ENCODE measurements around the gene CCSAP.

CCSAP gene

GRCh38 chr1:229349463-229350385, 6.9 kb upstream of the CCSAP start:
- peaks cover 0 to 7% (median 0%) of the 10 kb centered on the region in 3 experiments for H3K27me3 ChIP-seq (ENCODE audit: control insufficient read depth in 3 of 3, insufficient read depth in 3 of 3, low read depth in 1 of 3, low read length in 3 of 3)
- no peak overlapping the region for H3K18ac ChIP-seq (ENCODE audit: low read length)
- H2BK15ac ChIP-seq (ENCODE audit: low read length), result no peak overlapping the region
- no CpG with 5 or more reads among the region's 8 CpGs for WGBS, 2 donors (ENCODE audit: extremely low coverage in 2 of 2, insufficient read length in 2 of 2, insufficient replicate concordance in 1 of 2)
- H3K14ac ChIP-seq (ENCODE audit: low read length), result no peak overlapping the region
- no peak overlapping the region for H3K4me2 ChIP-seq (ENCODE audit: insufficient read depth, low read length, poor library complexity, severe bottlenecking)
- H3K4ac ChIP-seq (ENCODE audit: low read length), result no peak overlapping the region
- H3K23ac ChIP-seq (ENCODE audit: low read depth, low read length, poor library complexity), result no peak overlapping the region
- no peak overlapping the region for H2BK120ac ChIP-seq (ENCODE audit: low read depth, low read length)
- H3K36me3 ChIP-seq (replicated peaks in 1 of 2; ENCODE audit: control insufficient read depth in 2 of 2, insufficient read depth in 2 of 2, low read length in 2 of 2), result no peaks in the 10 kb centered on the region
- H4K91ac ChIP-seq (ENCODE audit: low read depth, low read length, poor library complexity), result no peak overlapping the region
- no peaks in the 10 kb centered on the region for H3K79me1 ChIP-seq (ENCODE audit: low read depth, low read length)
- H3K4me3 ChIP-seq (ENCODE audit: low read length in 2 of 2), result no peak overlapping the region
- no peak overlapping the region for H3K9ac ChIP-seq (ENCODE audit: low read depth, low read length, poor library complexity)
- no peak for DNase-seq (ENCODE audit: low spot score)
- H2BK5ac ChIP-seq (ENCODE audit: low read length), result no peak overlapping the region
- H2AK5ac ChIP-seq (ENCODE audit: low read depth, low read length), result no peak overlapping the region
- no peak overlapping the region for H2BK12ac ChIP-seq (ENCODE audit: low read length)
- H3K27ac ChIP-seq (replicated peaks; ENCODE audit: low read length), result no peak overlapping the region
- H4K8ac ChIP-seq (ENCODE audit: low read depth, low read length), result no peak overlapping the region
- H2AFZ ChIP-seq (ENCODE audit: low read length), result no peak overlapping the region
- no peaks in the 10 kb centered on the region for H3K4me1 ChIP-seq (ENCODE audit: control insufficient read depth in 2 of 2, insufficient read depth in 1 of 2, low read depth in 1 of 2, low read length in 2 of 2)
- peaks cover 0 to 11% of the 10 kb centered on the region in 2 donors for H3K9me3 ChIP-seq (replicated peaks in 1 of 2; ENCODE audit: control insufficient read depth in 2 of 2, insufficient read depth in 1 of 2, low read depth in 1 of 2, low read length in 2 of 2)

- Histone ChIP-seq H3K4me3 (ENCODE audit: low read length in 2 of 2) (no peak overlapping the region), H3K18ac (ENCODE audit: low read length) (no peak overlapping the region), H4K91ac (ENCODE audit: low read depth, low read length, poor library complexity) (no peak overlapping the region), H3K79me1 (ENCODE audit: low read depth, low read length) (no peaks in the 10 kb centered on the region), H3K4ac (ENCODE audit: low read length) (no peak overlapping the region), H3K9ac (ENCODE audit: low read depth, low read length, poor library complexity) (no peak overlapping the region), H2AK5ac (ENCODE audit: low read depth, low read length) (no peak overlapping the region), H3K14ac (ENCODE audit: low read length) (no peak overlapping the region), H2BK12ac (ENCODE audit: low read length) (no peak overlapping the region), H3K27me3 (ENCODE audit: control insufficient read depth in 3 of 3, insufficient read depth in 3 of 3, low read depth in 1 of 3, low read length in 3 of 3) (peaks cover 0 to 8% (median 0%) of the 10 kb centered on the region in 3 experiments), H3K9me3 (replicated peaks in 1 of 2; ENCODE audit: control insufficient read depth in 2 of 2, insufficient read depth in 1 of 2, low read depth in 1 of 2, low read length in 2 of 2) (peaks cover 0 to 6% of the 10 kb centered on the region in 2 donors), H3K36me3 (replicated peaks in 1 of 2; ENCODE audit: control insufficient read depth in 2 of 2, insufficient read depth in 2 of 2, low read length in 2 of 2) (no peaks in the 10 kb centered on the region), H2BK120ac (ENCODE audit: low read depth, low read length) (no peak overlapping the region), H4K8ac (ENCODE audit: low read depth, low read length) (no peak overlapping the region), H3K4me1 (ENCODE audit: control insufficient read depth in 2 of 2, insufficient read depth in 1 of 2, low read depth in 1 of 2, low read length in 2 of 2) (peaks cover 0 to 2% of the 10 kb centered on the region in 2 donors), H2BK15ac (ENCODE audit: low read length) (no peak overlapping the region), H3K23ac (ENCODE audit: low read depth, low read length, poor library complexity) (no peak overlapping the region), H2BK5ac (ENCODE audit: low read length) (no peak overlapping the region), H3K27ac (replicated peaks; ENCODE audit: low read length) (no peak overlapping the region), H3K4me2 (ENCODE audit: insufficient read depth, low read length, poor library complexity, severe bottlenecking) (no peak overlapping the region), H2AFZ (ENCODE audit: low read length) (no peak overlapping the region)
- no peak for DNase-seq (ENCODE audit: low spot score)
- no CpG with 5 or more reads among the region's 3 CpGs for whole genome bisulfite sequencing, 2 donors (ENCODE audit: extremely low coverage in 2 of 2, insufficient read length in 2 of 2, insufficient replicate concordance in 1 of 2)
Measured at GRCh38 chr1:229347528-229347927, 4.7 kb upstream of the CCSAP start.

DNA sequence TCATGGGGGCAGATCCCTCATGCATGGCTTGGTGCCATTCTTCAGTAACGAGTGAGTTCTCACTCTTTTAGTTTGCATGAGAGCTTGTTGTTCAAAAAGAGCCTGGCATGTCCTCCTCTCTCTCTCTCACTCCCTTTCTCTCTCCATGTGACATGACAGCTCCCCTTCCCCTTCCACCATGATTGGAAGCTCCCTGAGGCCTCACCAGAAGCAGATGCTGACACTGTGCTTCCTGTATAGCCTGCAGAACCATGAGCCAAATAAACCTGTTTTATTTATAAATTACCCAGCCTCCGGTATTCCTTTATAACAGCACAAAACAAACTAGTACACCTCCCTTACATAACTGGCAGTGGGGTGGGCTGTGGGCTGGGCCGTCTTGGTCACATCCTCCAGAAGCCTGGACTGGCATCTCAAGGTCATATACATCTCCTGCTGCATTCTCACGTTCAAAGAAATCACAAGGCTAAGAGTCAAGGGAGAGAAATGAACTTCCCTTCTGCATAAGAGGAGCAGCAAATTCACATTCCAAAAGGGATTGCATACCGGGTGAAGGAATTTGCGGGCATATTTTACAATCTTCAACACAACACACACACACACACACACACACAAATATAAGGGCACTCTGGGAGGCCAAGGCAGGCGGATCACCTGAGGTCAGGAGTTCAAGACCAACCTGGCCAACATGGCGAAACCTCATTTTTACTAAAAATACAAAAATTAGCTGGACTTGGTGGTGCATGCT, 2.3 kb upstream of the CCSAP start:
- Histone ChIP-seq H3K4ac (ENCODE audit: low read length) (no peak overlapping the region), H3K18ac (ENCODE audit: low read length) (no peak overlapping the region), H2BK12ac (ENCODE audit: low read length) (no peak overlapping the region), H2BK120ac (ENCODE audit: low read depth, low read length) (no peak overlapping the region), H3K79me1 (ENCODE audit: low read depth, low read length) (peaks cover 2% of the 10 kb centered on the region), H3K36me3 (replicated peaks in 1 of 2; ENCODE audit: control insufficient read depth in 2 of 2, insufficient read depth in 2 of 2, low read length in 2 of 2) (no peaks in the 10 kb centered on the region), H3K14ac (ENCODE audit: low read length) (no peak overlapping the region), H3K4me3 (ENCODE audit: low read length in 2 of 2) (no peak overlapping the region), H3K9ac (ENCODE audit: low read depth, low read length, poor library complexity) (no peak overlapping the region), H3K4me2 (ENCODE audit: insufficient read depth, low read length, poor library complexity, severe bottlenecking) (no peak overlapping the region), H2BK5ac (ENCODE audit: low read length) (no peak overlapping the region), H3K23ac (ENCODE audit: low read depth, low read length, poor library complexity) (no peak overlapping the region), H3K9me3 (replicated peaks in 1 of 2; ENCODE audit: control insufficient read depth in 2 of 2, insufficient read depth in 1 of 2, low read depth in 1 of 2, low read length in 2 of 2) (peaks cover 0 to 6% of the 10 kb centered on the region in 2 donors), H3K27me3 (ENCODE audit: control insufficient read depth in 3 of 3, insufficient read depth in 3 of 3, low read depth in 1 of 3, low read length in 3 of 3) (peaks cover 0 to 5% (median 0%) of the 10 kb centered on the region in 3 experiments), H3K4me1 (ENCODE audit: control insufficient read depth in 2 of 2, insufficient read depth in 1 of 2, low read depth in 1 of 2, low read length in 2 of 2) (peaks cover 1 to 4% of the 10 kb centered on the region in 2 donors), H4K8ac (ENCODE audit: low read depth, low read length) (no peak overlapping the region), H2AFZ (ENCODE audit: low read length) (no peak overlapping the region), H4K91ac (ENCODE audit: low read depth, low read length, poor library complexity) (no peak overlapping the region), H2AK5ac (ENCODE audit: low read depth, low read length) (no peak overlapping the region), H2BK15ac (ENCODE audit: low read length) (no peak overlapping the region), H3K27ac (replicated peaks; ENCODE audit: low read length) (no peak overlapping the region)
- DNase-seq (ENCODE audit: low spot score), result no peak
- no CpG with 5 or more reads among the region's 8 CpGs for WGBS, 2 donors (ENCODE audit: extremely low coverage in 2 of 2, insufficient read length in 2 of 2, insufficient replicate concordance in 1 of 2)

DNA sequence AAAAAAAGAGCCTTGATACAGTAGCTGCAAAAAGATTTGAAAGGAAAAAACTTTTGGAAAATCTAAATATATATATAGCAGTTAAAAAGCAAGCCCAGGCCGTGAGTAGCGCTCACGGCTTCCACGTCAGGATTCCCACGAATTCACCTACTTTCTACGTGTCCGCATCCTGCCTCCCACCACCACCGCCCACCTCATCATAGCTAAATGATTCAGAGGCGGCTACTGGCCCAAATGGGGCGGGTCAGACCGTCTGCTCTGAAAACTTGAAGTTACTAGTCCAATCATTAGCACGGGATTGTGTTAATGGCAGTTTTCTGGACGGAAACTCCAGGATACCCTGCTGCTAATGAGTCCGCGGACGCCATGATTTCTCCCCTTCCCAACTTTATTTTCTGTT, 1.3 kb upstream of the CCSAP start:
- peaks cover 2% of the 10 kb centered on the region for H3K79me1 ChIP-seq (ENCODE audit: low read depth, low read length)
- no peak overlapping the region for H2AFZ ChIP-seq (ENCODE audit: low read length)
- no peak overlapping the region for H2BK15ac ChIP-seq (ENCODE audit: low read length)
- H3K36me3 ChIP-seq (replicated peaks in 1 of 2; ENCODE audit: control insufficient read depth in 2 of 2, insufficient read depth in 2 of 2, low read length in 2 of 2), result peaks cover 0 to 3% of the 10 kb centered on the region in 2 donors
- no peak overlapping the region for H2AK5ac ChIP-seq (ENCODE audit: low read depth, low read length)
- no CpG with 5 or more reads among the region's 16 CpGs for WGBS, 2 donors (ENCODE audit: extremely low coverage in 2 of 2, insufficient read length in 2 of 2, insufficient replicate concordance in 1 of 2)
- no peak overlapping the region for H4K8ac ChIP-seq (ENCODE audit: low read depth, low read length)
- no peak overlapping the region for H3K14ac ChIP-seq (ENCODE audit: low read length)
- H3K23ac ChIP-seq (ENCODE audit: low read depth, low read length, poor library complexity), result no peak overlapping the region
- no peak overlapping the region for H3K9ac ChIP-seq (ENCODE audit: low read depth, low read length, poor library complexity)
- H3K18ac ChIP-seq (ENCODE audit: low read length), result no peak overlapping the region
- H4K91ac ChIP-seq (ENCODE audit: low read depth, low read length, poor library complexity), result no peak overlapping the region
- no peak overlapping the region for H3K27ac ChIP-seq (replicated peaks; ENCODE audit: low read length)
- no peak overlapping the region for H2BK12ac ChIP-seq (ENCODE audit: low read length)
- H3K9me3 ChIP-seq (replicated peaks in 1 of 2; ENCODE audit: control insufficient read depth in 2 of 2, insufficient read depth in 1 of 2, low read depth in 1 of 2, low read length in 2 of 2), result peaks cover 0 to 6% of the 10 kb centered on the region in 2 donors
- no peak overlapping the region for H2BK120ac ChIP-seq (ENCODE audit: low read depth, low read length)
- H3K4me2 ChIP-seq (ENCODE audit: insufficient read depth, low read length, poor library complexity, severe bottlenecking), result no peak overlapping the region
- peaks cover 0 to 5% (median 0%) of the 10 kb centered on the region in 3 experiments for H3K27me3 ChIP-seq (ENCODE audit: control insufficient read depth in 3 of 3, insufficient read depth in 3 of 3, low read depth in 1 of 3, low read length in 3 of 3)
- no peak for DNase-seq (ENCODE audit: low spot score)
- H2BK5ac ChIP-seq (ENCODE audit: low read length), result no peak overlapping the region
- H3K4me3 ChIP-seq (ENCODE audit: low read length in 2 of 2), result no peak overlapping the region
- no peak overlapping the region for H3K4ac ChIP-seq (ENCODE audit: low read length)
- peaks cover 1 to 4% of the 10 kb centered on the region in 2 donors for H3K4me1 ChIP-seq (ENCODE audit: control insufficient read depth in 2 of 2, insufficient read depth in 1 of 2, low read depth in 1 of 2, low read length in 2 of 2)
